HG03097 (cell line): ENCODE results near the gene GPC5.

ENCODE experiments used
- ATAC-seq: cut with Tn5 transposase; IDR thresholded peaks from one replicate; pipeline ENCODE4 v1.9.1; 2021; ENCODE audit not compliant: unreplicated experiment, low FRiP score

The GPC5 gene

GRCh38 chr13:91533354-91533753 lies 134.9 kb downstream of the GPC5 start:
- no peak for ATAC-seq

DNA sequence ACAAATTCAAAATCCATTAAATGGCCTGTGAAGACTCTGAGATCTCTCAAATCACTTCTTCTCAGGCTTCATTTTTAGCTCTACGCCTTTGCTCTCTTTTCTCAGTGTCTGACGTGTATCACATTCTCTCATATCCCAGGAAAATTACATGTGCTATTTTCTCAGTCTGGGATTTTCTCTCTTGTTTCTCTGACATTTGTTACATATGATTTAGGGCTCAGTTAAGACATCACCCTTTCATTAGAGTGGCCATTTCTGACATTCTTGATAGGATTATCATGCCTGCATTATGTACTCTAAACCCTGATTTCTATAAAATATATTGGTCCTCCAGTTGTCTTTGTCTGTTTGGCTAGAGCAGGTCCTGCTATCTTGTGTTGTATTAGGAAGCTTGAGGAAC lies 136.6 kb downstream of the GPC5 start:
- ATAC-seq: no peak

- ATAC-seq: no peak
Measured at GRCh38 chr13:91537376-91537775, 139.0 kb downstream of the GPC5 start.

DNA sequence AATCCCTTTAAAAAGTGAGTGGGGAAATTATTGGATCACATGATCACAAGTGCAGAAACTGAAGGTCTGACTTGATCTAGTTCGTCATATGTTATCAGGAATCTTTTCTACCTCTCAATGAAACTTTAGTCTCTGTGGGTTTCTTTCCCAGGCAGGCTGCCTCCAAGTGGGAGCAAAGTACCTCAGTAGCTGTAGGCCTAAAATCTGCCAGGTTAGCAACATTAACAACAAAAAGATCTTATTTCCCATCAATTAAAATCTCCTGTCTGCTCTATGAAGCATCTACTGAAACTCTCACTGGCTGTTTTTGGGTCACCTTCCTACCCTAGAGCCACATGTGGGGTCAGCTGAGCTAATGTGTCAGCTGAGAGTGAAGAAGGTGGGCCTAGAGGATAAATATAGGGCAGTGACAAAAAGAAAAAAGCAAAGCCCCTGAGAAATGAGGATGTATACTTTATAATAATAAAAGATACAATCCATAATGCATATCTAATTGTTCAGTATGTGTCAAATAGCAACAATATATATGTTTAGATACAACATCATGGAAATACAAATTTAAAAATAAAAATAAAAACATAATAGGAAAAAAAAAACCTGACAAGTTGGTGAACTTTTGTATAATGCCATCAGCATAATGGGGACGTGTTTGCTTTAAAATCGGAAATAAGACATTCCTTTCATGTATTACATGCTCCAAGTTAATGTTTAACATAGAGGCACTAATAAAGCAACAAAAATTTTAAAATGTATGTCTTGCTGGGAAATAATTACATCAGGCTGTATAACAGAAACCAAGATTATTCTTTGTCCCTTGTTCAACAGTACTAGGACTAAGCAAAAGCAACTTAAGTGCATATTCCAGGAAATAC lies 141.1 kb downstream of the GPC5 start:
- ATAC-seq: no peak

- no peak for ATAC-seq
Measured at GRCh38 chr13:91540158-91540736, 141.8 kb downstream of the GPC5 start.

DNA sequence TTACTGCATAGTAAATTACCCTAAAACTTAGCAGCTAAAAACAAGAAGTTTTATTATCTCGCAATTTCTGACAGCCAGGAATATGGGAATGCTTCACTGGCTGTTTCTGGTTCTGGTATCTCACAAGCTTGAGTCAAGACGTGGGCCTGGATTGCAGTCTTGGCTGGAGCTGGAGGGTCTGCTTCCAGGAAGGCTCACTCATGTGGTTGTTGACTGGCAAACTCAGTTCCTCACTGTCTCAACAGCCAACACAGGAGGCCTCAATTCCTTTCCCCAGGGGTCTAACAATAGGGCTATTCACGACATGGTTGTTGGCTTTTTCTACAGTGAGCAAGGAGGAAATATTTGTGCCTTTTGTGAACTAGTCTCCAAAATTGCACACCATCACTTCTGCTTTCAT lies 146.3 kb downstream of the GPC5 start:
- no peak for ATAC-seq

GRCh38 chr13:91546900-91547299 lies 148.5 kb downstream of the GPC5 start:
- no peak for ATAC-seq

DNA sequence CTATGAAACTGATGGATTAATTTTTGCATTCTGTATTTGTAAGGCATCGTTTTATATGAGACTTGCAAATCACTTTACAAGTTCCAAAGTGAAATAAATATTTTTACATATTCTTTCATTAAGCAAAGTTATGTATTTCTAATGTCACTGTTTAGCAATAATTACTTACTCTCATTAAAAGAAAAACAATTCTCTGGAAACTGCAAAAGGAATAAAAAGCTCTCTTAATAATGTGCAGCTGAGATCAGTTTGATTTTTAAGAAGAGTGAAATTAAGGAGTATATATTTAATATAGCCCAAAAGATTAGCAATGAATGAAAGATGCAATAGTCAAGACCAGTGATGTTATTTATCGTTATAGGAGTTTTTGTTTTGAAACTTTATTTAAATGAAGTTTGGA lies 155.2 kb downstream of the GPC5 start:
- ATAC-seq: no peak

- ATAC-seq: no peak
Measured at GRCh38 chr13:91554101-91554500, 155.7 kb downstream of the GPC5 start.

GRCh38 chr13:91557328-91558090 lies 159.1 kb downstream of the GPC5 start:
- no peak for ATAC-seq

GRCh38 chr13:91563799-91564198 lies 165.4 kb downstream of the GPC5 start:
- no peak for ATAC-seq

DNA sequence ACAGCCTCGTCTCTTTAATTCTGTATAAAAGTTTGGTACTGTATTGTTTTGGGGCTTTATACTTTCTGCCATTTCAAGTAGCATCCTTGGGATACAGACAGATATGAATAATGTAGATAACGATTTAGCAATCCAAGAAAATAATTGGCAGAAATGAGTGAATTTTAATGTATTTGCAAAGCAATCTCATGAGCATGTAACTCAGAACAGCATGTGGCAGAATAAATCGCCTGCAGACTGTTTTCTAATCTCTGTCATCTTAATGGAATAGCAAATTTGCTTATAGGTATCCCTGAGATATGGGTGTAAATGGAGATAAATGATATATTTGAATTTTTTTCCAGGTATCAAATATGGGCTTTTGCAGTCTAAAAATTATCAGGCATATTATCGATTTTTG lies 166.0 kb downstream of the GPC5 start:
- no peak for ATAC-seq

DNA sequence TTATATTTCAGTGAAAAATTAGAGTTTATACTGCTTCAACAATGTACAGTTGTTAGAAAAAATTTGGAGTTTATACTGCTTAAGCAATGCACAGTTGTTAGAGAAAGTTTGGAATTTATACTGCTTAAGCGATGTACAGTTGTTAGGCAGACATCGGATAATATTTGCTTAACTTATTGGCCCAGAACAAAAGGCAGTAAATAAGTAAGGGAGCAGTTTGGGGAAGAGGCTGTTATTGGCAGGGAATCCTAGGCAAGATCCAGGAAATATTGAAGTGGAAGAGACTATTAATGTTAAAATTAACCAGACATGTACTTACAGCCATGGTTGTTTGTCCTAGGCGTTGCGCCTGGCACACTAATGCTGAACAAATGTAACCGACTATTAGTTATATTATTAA lies 166.9 kb downstream of the GPC5 start:
- ATAC-seq: no peak

GRCh38 chr13:91567485-91568207 lies 169.2 kb downstream of the GPC5 start:
- no peak for ATAC-seq

DNA sequence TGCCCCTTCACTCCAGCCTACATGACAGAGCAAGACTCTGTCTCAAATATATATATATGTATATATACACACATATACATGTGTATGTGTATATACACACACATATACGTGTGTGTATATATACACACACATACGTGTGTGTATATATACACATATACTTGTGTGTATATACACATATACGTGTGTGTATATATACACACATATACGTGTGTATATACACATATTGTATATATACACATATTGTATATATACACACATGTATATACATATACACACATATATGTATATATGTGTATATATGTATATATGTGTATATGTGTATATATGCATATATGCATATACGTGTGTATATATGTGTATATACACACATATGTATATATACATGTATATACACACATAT lies 173.3 kb downstream of the GPC5 start:
- ATAC-seq: no peak

- no peak for ATAC-seq
Measured at GRCh38 chr13:91572439-91572838, 174.0 kb downstream of the GPC5 start.

GRCh38 chr13:91572944-91573598 lies 174.7 kb downstream of the GPC5 start:
- no peak for ATAC-seq

- no peak for ATAC-seq
Measured at GRCh38 chr13:91574766-91575165, 176.3 kb downstream of the GPC5 start.

DNA sequence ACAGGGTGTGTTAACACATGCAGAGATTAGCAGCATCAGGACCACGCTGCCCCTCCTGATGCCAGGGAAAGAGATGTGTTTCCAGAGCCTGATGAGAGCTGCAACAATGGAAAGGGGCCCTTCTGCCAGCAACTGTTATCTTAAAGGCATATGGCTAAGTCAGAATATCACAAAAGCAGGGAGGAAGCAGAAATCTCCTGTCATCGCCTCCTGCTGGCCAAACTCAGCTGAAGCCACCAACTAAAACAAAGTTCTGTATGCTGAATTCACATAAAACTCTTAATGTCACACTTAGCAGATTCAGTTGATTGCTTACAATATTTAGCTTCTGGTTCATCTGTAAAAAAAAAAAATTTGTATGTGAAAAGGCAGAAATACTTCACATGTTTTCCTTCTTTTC lies 178.2 kb downstream of the GPC5 start:
- no peak for ATAC-seq

GRCh38 chr13:91579320-91579719 lies 180.9 kb downstream of the GPC5 start:
- no peak for ATAC-seq
